GM18519 (cell line): ENCODE measurements around the gene DUS3L.

Experiments
- ATAC-seq: cut with Tn5 transposase; IDR thresholded peaks from one replicate; pipeline ENCODE4 v1.9.1; 2021; ENCODE audit warnings: mild to moderate bottlenecking, moderate library complexity; ENCODE audit not compliant: unreplicated experiment, low FRiP score

The DUS3L gene, protein sequence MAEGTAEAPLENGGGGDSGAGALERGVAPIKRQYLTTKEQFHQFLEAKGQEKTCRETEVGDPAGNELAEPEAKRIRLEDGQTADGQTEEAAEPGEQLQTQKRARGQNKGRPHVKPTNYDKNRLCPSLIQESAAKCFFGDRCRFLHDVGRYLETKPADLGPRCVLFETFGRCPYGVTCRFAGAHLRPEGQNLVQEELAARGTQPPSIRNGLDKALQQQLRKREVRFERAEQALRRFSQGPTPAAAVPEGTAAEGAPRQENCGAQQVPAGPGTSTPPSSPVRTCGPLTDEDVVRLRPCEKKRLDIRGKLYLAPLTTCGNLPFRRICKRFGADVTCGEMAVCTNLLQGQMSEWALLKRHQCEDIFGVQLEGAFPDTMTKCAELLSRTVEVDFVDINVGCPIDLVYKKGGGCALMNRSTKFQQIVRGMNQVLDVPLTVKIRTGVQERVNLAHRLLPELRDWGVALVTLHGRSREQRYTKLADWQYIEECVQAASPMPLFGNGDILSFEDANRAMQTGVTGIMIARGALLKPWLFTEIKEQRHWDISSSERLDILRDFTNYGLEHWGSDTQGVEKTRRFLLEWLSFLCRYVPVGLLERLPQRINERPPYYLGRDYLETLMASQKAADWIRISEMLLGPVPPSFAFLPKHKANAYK

DNA sequence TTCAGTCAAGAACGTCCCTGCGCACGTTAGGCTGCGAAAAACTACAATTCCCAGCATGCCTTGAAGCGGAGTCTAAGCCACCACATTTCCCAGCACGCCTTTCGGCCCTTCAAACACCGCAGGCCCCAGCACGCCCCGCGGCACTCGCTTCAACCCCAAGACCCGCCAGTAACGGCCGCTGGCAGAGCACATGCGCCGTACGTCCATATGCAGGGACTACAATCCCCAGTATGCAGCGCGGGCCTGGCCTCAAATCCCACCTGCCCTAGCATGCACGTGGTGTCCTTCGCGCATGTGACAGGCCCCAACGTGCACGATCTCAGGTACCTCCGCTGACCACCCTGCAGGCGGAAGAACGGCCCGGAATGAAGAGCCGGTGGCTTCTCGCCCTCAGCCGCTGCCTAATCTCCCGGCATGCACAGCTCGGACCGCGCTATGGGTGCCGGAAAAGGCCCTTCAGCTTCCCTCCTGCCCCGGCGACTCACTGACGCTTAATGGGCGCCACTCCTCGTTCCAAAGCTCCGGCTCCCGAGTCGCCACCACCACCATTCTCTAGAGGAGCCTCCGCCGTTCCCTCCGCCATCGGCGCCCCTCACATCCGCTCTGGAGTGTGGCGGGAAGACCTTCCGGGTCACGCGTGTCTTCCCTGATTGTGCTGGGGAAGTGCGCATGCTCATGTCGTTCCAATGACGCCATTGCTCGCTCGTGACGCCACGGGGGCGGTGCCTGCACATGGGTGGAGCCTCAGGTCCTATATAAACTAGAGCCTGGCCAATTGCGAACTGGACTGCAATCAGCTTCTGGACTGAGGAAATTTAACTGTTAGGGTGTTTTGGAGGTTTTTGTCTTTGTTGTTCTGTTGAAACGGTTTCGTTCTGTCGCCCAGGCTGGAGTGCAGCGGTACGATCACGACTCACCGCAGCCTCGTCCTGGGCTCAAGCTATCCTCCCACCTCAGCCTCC is at the start of gene DUS3L:
Gene DUS3L (minus strand): TSS at position 605 of the 962 bp plus-strand sequence. CDS start 22 bp downstream, at position 583.
- ATAC-seq = peak; percentile 73

DNA sequence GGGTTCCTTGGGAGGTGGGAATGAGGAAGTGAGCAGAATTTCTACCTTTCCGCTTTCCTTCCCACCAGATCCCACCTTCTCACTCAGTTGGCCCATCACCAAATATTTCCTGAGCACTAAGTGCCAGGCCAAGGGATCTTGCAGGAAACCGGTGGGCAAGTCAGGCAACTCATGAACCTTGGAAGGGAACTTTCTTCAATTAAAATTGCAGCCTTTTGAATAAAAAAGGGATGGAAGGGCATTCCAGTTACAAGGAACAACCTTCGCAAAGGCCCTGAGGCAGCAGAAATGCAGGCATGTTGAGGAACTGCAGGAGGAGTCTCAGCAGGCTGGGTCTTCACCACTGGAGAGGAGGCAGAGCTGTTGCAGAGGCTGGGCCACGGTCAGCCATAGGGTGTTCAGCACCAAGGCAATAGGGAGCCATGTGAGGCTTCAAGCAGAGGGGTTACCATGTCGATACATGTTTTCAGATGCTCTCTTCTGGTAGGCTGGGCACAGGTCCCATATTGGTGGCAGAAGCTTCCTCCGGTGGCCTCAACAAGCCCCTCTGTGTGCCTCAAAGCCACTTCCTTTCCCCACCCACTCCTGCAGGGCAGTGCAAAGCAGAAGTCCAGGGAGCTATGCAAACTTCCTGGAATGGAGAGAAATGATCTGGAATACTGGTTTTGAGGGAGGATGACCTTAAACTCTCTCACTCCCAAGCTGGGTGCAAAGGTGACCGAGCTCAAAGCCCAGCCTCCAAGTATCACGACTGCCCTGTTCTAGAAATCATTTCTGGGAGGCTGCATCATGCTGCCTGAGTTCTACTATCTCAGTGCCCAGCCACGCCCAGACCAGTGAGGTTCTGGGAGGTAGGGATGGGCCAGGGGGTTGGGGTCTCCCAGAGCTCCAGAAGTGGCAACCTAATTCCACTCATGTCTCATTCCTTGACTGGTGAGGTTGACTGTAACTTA is 48.4 kb upstream of the DUS3L start, which contains the start of gene FUT6:
Gene FUT6 (minus strand): TSS at position 638 of the 953 bp plus-strand sequence. CDS start 7,135 bp downstream, outside the sequence.
- ATAC-seq = no peak

GRCh38 chr19:5838353-5839064 is 47.5 kb upstream of the DUS3L start:
- ATAC-seq = no peak

GRCh38 chr19:5837761-5838352 is 46.9 kb upstream of the DUS3L start:
- ATAC-seq = no peak

DNA sequence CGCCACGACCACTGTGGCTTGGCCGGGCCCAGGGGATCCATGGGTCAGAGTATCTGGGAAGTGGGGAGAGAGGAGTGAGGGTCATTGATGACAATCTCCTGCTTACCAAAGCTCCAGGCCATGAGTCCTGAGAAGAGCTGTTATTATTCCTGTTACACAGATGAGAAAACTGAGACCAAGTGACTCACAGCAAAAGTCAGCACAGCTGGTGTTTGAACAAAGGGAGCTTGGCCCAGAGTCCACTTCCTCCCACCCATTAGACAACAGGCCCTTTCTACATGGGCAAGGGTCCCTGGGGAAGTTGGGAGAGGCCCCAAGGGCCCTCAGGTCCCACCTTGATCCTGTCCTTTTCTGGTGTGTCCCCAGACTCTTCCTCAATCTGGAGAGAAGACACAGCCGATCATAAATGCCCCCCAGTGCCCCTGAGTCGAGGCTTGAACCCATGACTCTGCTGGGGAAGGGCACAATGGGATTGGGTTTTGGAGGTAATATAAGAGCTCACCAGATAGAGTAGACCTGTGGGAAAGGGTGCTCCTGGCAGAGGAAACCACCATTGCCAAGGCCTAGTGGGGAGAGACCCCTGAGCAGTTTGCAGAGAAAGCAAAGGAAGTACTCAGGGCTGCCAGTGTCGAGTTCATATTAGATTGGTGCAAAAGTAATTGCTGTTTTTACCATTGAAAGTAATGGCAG is 41.7 kb upstream of the DUS3L start:
- no peak for ATAC-seq

DNA sequence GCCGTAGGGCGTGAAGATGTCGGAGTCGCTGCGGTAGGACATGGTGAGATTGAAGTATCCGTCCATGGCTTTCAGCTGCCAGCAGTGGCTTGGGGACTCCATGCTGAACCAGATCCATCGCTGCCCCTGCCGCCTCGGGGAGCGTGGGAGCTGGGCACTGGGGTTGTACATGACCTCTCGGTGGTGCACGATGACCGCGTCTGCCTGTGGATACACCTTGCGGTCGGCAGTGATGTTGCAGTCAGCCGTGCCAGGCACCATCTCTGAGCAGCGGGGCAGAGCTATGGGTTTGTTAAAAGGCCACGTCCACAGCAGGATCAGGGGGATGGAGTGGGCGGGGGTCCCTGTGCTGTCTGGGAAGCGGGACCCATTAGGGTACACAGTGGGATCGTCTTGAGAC is 41.1 kb upstream of the DUS3L start:
- no peak for ATAC-seq

DNA sequence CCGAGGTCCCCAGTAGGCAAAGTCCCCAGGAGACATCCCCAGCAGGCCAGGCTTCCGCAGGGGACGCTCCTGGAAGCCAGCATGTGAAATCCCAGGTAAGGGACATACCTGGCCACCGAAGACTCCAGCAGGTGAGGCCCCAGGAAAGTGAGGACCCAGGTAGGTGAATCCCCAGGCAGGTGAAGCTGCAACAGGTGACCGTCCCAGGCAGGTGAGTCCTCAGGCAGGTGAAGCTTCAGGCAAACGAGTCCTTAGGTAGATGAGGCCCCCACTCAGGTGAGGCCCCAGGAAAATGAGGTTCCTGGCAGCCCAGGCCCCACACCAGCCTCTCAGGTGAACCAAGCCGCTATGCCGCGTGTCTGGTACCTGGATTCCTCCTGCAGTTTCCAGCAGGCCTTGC is 40.2 kb upstream of the DUS3L start:
- no peak for ATAC-seq

DNA sequence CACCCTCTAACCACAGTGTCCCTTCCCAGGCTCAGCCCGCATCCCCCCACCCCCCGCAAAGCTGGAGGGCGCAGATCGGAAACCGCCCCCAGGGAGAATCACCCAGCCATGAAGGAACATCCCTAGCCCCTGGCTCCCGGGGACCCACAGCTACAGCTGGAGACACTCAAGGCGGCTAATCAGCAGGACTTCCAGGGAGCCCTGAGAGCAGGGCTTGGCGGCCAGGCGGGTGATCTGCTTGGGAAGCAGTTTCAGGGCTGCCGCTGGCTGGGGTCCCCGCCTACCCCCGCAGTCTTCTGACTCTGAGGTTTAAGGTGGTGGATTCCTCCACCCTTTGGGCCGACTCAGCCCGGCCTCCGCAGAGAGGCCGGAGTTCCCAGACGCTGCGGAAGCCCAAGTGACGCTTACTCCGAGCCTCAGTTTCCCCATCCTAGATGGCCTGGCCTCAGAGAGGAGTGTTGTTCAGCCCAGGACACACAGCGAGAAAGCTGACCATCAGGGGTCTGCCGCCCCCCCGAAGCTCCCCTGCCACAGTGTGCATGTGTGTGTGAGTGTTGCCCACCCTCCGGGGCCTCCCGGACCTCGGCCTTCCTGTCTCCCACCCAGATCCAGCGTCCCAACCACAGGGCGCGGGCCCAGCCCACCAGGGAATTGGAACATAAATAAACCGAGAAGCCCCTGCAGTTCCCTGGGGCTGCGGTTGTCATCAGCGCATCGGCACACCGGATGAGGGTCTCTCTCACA is 38.8 kb upstream of the DUS3L start:
- ATAC-seq = no peak

DNA sequence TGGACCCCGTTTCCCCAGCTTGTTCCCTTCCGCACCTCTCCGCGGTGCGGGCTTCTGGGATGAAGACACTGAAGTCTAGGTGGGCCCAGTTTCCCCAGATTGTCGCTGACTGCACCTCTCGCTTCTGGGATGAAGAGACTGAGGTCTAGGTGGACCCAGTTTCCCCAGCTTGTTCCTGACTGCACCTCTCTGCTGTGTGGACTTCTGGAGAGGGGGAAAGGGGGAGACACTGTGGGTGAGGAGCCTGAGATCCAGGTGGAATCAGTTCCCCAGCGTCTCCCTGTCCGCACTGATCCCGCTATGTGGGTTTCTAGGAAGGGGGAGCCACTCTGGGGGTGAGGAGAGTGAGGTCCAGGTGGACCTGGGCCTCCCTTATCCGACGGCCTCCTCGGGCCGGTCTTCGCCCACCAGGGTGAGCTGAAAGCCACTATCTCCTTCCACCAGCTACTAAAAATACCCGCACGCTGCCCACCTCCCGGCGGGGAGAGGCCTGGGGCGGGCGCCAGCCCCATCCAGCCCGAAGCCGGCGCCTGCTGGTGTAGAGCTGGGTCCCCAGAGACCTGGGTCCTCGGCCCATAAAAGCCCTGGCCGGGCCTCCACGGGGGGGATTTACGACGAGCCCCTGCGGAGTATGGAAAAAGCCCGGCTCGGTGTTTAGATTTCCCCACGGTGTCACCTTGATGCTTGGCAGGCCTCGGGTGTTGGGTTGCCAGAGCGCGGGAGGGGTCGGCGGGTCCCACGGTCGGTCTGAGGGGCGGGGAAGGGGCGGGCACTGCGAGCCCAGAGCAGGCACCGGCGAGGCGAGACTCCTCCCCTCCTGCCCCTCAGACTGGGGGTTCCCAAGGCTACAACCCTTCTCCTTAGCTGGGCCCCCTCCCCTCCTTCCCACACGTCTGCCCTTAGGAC is 38.0 kb upstream of the DUS3L start:
- no peak for ATAC-seq

GRCh38 chr19:5827891-5828660 is 37.1 kb upstream of the DUS3L start:
- ATAC-seq = peak; percentile 55

GRCh38 chr19:5827342-5827890 is 36.5 kb upstream of the DUS3L start:
- no peak for ATAC-seq

- no peak for ATAC-seq
These were observed 35.8 kb upstream of the DUS3L start for GRCh38 chr19:5826531-5827341.

DNA sequence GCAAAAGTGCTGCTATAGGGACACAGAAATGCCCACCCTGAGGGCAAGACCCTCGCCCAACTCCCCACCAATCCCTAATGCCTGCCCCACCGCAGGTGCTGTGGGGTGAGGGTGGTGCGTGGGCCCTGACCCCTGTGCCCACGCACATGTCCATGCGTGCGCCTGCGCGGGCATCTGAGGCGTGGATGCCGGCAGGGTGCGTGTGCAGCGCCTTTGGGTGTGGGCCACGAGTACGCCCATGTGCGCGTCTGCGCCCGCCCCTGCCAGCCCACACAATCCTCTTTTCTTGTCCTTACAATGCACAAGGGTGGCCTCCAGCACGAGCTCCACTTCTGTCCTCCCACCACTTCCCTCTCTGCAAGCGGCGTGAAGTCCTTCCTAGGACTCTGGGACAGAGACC is 34.2 kb upstream of the DUS3L start:
- no peak for ATAC-seq

DNA sequence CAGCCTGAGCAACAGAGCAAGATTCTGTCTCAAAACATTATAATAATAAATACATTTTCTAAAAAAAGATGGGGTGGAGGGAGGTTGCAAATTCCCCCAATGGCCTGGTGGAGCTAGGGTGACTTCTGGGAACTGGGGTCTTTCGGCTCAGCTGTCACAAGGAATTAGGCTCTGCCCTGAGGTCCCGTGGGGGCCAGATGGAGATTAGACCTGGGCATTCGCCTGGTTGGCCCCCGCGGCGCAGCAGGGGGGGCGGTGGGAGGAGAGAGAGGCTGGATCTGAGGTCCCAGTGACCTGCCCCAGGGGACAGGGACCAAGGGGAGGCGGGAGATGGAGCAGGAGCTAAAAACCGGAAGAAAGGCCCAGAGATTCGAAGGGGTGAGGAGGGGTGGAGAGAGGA is 33.8 kb upstream of the DUS3L start:
- ATAC-seq = no peak
